Activated T-helper 9 cell treated with anti-CD3 and anti-CD28 coated beads, Interleukin-2, amount 50 U/mL, for 16 hours (primary cell): ENCODE results near the gene CLDN18.

Experiments used
- DNase-seq: peaks from one replicate; pipeline ENCODE4 v3.0.0-alpha.2; 2020; ENCODE audit warnings: low read depth

The CLDN18 gene

DNA sequence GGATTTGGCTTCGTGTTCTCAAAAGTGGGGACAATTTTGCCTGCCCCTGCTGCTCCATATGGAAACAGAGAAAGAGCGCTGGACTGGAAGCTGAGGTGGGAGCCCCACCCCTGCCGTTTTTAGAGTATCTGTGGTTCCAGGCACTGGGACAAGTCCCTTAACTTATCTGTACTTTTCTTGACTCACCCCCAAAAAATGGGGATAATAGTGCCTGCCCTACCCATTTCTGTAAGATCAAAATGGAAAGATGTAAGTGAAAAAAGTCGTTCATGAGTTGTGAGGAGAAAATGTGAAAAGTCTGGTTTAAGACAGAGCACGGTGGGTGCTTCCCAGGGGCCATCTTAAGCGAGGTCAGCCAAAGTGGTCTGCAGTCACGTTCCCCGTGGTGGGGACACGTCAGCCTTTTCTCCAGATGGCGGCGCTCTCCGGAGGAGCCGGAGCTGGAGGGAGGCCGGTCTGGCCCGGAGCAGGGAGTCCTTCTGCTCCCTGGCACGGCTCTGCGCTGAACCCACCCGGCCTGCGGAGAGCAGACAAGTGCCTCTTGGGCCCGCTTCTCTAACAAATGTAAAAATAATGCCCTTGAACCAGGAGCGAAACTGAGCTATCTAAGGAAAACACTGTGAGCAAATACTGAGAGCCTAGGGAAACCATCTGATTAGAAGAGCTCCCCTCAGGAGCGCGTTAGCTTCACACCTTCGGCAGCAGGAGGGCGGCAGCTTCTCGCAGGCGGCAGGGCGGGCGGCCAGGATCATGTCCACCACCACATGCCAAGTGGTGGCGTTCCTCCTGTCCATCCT is at the start of gene CLDN18:
Gene CLDN18 (plus strand): TSS at position 690 of the 797 bp plus-strand sequence. CDS start 61 bp downstream, at position 751.
- no peak for DNase-seq

DNA sequence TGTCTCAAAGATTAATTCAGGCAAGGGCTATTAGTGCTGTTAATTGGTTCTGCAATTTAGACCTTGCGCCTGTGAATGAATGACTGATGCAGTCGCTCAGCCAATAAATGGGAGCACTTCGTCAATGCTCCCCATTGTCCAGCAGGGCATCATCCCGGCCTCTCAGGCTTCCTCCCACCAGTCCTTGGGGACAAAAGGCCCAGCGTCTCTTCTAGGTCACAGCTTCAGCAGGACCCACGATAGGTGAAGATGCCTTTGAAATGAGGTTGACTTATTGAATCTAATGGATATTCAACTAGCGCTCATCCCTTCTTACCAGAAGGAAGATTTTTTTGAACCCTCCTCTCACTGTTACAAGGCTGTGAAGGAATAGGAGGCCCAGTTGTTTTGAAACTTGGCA is 47.7 kb upstream of the CLDN18 start:
- DNase-seq, result no peak

DNA sequence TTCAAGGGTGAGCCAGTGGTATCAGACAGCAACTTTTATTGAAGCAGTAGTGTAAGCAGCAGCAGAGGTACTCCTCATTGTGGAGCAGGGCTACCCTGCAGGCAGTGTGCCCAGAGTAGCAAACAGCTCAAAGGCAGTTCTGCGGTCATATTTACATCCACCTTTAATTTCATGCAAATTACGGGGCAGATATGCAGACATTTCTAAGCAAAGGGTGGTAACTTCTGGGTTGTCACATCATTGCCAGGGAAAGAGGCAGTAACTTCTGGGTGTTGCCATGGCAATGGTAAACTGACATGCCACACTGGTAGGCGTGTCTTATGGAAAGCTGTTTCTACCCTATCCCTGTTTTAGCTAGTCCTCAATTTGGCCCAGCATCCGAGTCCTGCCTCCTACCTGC is 46.5 kb upstream of the CLDN18 start:
- no peak for DNase-seq

DNA sequence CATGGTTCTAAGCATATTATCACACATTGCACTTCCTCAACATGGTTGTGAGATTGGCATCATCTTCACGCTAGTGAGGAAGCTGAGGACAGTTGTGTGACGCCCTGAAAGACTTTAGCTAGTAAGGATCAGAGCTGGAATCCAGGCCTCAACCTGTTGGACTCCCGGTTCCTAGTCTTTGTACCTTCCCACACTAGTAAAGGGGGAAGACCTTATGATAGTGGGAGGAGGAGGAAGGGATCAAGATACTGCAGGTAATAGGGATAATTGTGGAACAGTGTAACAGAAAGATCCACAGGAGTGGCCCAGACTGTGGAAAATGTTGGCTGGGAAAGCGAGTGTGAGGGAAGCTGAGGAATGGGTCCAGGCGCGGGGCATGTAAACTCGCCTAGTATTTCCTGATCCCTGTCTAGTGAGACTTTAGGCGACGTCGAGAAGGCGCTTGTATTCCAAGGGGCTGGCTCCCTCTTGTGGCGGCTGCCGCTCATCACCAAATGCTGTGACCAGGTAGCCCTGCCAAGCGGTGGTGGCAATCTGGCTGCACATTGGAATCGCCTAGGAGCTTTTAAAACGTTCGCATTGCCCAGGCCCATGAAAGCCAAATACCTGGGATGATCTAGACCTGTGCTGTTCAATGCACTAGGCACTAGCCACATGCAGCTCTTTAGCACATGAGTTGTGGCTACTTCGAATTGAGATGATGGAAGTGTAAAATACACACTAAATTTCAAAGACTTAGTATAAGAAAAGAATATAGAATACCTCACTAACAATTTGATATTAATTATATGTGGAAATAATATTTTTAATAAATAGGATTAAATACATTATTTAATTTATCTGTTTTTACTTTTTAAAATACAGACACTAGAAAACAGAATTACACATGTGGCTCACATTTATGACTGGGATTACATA is 38.8 kb upstream of the CLDN18 start:
- DNase-seq, result peak; percentile 12

DNA sequence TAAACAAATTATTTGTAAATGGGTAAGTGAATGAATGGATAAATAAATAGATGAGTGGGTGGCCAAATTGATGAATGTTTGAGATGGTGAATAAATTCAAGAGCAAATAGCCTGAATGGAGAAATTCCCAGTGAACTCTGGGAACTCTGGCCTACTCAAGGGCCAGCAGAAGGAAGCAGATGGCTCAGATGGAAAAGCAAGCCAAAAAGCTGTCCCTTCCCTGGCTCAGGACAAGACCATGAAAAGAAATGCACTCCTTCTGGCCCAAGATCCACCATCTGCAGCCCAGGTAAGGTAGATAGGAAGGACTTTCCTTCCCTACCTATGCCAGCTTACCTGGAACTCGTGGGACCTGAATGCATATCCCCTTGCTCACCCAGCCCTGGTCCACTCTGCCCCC is 37.6 kb upstream of the CLDN18 start:
- DNase-seq, result no peak

DNA sequence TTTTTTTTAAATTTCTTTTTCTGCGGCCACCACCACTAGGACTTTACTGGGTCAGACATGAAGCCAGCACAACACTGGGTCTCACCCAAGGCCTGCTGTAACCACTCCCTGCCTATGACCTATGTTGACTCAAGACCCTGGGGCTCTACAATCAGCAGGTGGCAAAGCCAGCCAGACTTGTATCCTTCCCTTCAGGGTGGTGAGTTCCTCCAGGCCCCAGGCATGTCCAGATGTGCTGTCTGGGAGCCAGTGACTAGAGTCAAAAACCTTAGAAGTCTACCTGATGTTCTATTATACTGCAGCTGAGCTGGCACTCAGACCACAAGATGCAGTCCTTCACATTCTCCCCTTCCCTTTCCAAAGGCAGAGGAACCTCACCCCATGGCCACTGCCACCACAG is 31.6 kb upstream of the CLDN18 start:
- DNase-seq, result no peak

DNA sequence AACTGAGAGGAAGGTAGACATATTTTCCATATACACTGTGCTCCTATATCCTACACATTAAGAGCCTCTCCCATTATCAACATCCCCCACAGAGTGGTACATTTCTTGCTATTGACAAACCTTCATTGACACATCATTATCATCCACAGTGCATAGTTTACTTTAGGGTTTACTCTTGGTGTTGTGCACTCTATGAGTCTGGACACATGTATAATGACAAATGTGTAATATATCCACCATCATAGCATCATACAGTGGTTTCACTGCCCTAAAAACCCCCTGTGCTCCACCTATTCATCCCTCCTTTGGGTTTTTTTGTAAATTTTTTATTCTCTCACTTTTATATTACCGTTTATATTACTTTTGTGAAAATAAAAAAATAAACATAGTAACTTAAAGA is 22.2 kb upstream of the CLDN18 start:
- no peak for DNase-seq

DNA sequence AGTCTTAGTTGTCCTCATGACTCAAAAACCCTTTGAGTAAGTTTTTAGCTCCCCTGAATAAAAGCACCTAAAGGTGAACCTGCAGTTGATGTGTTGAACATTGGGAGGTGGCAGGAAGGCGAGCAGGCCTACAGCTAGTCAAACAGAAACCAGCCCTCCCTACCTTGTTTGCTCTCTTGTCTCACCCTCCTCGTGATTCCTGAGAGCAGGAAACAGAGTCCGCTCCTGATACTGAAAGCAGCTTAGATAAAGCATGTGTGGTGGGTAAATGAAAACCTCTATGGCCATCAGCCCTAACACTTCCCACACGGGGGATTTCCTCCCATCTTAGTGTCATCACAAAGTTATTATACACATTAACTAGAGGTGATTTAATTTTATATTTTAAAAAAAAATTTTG is 21.8 kb upstream of the CLDN18 start:
- no peak for DNase-seq

DNA sequence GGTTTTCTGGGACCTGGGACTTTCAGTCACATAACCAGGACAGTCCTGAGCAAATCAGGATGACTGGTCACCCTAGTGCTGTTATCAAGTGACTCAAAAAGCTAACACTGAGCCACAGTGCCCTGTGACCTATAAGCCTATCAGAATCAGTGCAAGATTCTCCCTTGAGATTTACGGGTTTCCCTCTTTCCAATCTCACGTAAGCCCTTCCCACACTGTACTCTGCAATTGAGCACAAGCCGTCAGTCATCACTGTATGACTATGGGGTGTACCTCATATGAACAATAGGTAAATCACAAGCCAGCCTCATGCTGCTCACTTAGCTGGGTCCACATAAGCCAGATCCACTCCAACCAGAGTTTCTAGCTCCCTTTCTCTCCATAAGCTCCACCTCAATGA is 21.0 kb upstream of the CLDN18 start:
- DNase-seq, result no peak

DNA sequence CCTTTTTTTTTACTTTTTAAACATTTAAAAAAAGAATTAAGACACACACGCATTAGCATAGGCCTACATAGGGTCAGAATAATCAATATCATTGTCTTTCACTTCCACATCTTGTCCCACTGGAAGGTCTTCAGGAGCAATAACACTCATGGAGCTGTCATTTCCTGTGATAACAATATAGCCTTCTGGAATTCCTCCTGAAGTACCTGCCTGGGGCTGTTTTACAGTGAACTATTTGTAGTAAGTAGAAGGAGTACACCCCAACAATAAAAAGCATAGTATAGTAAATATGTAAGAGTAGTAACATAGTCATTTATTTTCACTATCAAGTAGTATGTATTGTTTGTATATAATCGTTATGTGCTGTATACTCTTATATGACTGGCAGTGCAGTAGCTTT is 19.5 kb upstream of the CLDN18 start:
- DNase-seq, result no peak

DNA sequence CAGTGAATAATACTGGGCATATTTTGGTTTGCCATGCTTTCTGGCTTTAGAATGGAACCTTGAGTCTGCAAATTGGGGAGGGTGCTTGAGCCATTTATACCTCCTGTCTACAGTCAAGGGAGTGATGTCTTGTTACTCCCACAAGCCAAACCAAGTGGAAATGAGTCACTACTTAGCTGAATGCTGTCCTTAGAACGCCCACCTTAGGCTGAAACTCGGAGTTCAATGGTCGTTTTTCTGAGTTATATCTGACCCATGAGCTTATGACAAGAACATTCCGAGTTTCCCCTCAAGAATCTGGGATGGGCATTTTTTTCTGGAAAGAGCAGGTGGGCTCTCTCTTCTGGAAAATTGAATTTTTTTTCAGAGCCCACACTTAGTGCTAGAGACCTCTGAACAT is 17.4 kb upstream of the CLDN18 start:
- no peak for DNase-seq

DNA sequence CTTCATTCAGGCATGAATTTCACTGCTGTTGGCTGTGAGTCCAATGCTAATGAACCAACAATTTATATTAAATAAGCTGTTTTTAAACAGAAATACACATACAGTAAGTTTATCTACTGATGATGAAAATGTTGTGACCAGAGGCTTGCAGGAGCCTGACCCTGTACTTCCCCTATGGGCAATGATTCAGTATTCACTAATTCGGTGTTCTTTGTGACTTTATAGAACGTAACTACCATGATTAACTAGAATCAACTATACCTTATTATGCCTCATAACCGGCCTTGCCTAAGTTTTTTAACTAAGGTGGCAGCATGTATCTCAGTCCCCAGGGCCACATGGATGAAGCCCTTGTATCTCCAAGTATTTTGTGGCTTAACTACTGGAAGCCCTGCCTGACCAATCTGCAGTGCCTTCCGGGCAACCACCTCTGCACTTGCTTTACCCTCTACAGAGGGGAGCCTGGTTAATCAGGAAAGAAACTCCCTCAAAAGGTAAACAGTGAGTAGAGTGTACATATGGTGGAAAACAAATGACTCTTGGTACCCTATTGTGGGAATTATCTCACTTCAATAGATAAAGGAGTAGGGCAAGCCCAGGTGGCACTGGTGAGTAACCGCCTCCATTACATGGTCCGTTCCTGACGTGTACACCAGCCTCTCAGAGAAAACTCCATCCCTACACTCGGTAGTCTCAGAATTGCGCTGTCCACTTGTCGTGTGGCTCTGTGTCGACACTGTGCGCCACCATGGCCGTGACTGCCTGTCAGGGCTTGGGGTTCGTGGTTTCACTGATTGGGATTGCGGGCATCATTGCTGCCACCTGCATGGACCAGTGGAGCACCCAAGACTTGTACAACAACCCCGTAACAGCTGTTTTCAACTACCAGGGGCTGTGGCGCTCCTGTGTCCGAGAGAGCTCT is 11.6 kb upstream of the CLDN18 start:
- no peak for DNase-seq

DNA sequence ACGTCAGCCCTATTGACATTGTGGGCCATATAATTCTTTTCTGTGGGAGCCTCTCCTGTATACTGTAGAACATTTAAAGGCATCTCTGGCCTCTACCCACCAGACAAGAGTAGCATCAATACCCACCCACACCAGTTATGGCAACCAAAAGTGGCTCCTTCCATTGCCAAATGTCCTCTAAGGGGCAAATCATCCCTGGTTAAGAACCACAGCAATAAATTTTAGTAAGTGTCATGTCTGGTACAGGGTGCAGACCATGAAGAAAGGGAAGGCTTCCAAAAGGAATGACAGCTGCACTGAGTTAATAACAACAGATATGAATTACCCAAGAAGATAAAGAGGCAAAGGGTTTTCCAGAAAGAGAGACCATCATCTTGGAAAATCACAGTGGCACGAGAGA is 6.9 kb upstream of the CLDN18 start:
- DNase-seq, result no peak

DNA sequence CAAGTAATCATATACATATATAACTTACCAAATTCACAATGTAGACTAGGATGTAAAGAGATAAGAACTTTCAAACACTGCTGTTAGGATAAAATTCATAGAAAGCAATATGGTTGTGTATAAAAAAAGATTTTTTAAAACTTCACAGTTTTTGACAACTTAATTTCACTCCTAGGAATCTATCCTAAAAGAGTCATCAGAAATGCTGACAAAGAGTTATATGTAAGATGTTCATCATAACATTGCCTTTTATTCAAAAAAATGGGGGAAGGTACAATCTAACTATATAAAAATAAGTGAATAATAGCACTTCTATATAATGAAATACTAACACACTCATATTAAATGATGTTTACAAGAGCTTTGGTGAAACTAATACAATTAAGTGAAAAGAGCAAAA is 4.3 kb upstream of the CLDN18 start:
- no peak for DNase-seq

DNA sequence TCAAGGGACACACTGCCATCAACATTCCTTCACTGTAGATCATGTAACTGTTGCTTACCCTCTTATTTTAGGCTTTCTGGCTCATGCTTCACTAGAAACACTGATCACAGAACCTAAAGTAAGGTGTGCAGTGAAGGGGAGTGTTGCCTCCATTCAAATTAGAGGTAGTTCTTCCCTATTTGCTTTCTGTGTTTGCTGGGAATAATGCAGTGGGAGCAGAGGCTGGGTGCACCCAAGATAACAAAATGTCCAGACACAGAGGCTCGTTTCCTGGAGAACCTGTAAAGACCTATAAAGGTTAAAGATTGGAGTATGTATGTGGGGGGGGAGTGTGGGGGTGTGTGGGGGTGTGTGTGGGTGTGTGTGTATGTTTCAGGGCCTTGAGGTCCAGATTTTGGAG is 2.1 kb upstream of the CLDN18 start:
- DNase-seq, result no peak

DNA sequence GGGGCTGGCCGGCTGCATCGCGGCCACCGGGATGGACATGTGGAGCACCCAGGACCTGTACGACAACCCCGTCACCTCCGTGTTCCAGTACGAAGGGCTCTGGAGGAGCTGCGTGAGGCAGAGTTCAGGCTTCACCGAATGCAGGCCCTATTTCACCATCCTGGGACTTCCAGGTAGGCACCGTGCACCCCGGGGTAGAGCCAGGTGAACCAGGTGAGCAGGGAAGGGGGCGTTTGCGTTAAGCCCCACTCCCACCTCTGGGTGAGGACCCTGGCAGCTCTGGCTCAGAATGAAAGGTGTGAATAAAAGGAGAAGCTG is 267 bp downstream of the CLDN18 start:
- DNase-seq, result no peak

DNA sequence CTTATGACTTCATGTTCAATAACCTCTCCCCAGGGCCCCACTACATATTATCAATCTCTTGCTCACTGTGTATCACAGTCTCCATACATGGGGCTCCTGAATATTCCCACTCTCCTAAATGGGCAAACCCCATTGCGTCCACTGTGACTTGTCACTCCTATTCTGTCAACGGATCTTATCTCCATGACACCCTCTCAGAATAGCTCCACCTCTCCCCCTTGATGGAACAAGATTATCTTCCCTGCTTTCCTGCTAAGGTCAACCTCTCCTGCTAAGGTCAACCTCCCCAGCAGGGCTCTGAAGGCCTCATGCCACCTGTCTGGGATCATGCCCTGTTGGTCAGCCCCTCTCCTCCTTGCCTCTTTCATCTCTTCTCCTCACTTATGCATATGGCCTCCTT is 1.8 kb downstream of the CLDN18 start:
- DNase-seq, result no peak

DNA sequence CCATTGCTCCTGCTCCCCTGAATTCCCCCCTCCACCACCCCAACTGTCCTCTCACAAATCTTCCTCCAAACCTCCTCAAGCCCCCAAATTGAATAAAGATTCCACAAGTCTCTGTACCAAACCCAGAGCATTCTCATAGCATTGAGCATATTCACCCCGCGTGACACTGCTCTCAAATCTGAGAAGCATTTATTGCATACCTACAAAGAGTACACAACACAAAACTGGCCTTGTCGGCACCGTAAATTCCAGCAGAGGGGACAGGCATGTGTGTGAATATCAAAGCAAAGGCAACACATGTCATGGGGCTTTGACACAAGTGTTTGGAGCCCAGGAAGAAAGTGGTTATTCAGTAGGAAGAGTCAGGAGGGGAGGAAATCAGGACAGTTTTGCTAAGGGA is 2.6 kb downstream of the CLDN18 start:
- no peak for DNase-seq

DNA sequence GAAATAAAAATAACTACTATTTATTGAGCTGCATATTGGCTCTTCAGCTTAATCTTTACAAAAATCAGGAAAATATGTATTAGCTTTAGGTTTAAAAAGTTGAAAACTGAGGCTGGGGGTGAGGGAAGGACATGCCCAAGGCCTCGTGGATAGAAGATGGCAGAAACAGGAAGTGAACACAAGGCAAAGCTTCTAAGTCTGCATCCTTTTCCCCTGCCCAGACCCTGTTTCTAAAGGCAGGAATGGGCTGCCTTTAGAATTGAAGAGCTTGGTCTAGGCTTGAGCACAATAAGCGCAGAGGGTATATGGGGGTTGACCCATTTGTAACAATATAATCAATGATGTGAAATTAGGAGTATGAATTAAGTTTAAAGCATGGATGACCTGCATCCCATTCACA is 6.1 kb downstream of the CLDN18 start:
- no peak for DNase-seq

DNA sequence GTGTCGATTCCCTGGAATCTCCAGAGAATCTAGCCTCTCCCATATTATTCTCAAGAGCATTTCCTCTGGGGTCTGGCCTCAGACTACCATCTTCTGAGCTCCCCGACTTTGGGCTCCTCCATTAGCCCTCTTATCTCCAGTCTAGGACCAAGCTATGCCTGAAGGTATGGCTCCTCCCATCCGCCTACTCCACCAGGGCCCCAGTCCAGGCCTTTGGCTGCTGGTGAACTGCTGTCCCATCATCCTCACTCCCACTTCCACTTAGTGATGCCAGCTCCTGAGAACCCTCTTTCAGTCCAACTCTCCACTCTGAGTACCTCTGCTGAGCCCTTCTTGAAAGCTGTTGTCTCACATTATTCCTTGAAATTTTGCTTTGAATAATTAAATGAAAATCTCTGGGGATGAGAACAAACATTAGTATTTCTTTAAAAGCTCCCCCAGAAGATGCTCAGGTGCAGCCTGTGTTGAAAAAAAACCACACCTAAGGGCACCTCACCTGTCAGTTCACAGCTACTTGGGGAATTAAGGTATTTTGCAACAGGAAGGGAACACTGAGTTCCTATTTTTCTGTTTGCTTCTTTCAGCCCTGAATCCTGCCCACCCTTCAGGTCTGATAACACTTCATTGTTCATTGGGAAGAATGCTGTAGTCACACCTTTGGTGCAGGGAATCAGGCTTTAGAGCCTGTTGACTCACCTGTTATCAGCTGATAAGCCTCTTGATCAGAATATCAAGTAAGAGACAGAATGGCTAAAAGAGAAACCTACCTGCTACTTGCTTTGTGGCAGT is 9.5 kb downstream of the CLDN18 start:
- no peak for DNase-seq

DNA sequence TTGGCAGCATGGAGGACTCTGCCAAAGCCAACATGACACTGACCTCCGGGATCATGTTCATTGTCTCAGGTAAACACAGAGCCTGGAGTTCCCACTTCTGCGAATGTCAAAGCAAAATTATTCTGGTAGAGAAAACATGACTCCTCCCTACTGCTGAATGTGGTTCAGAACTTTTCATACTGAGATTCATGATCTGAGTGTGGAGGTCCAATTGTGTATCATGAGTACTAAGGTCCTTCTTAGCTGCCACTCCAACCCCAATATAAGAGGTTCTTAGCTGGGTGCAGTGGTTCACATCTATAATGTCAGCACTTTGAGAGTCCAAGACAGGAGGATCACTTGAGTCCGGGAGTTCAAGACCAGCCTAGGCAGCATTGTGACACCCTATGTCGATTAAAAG is 13.8 kb downstream of the CLDN18 start:
- no peak for DNase-seq

DNA sequence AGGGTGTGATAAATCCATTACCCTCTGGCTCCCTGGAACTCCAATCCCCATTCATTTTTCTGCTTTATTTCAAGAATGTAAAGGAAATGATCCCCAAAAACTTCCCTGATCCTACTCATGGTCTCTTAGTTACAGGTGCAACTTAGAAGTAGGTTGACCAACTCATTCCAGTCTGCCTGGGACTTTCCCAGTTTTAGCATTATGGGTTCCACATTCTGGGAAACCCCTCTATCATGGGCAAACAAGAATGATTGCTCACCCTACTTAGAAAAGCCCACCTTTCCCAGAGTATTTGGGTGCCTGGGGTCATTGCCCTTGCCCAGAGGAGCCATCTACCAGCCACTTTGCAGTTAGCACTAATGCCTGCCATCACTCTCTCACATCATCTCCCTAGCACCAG is 15.6 kb downstream of the CLDN18 start:
- DNase-seq, result no peak
